GM21390 (cell line): ENCODE results near the gene TBCE.
"Not testable (repeated sequence)": the region's sequence is repeated elsewhere in the genome, so short reads cannot be mapped to it uniquely, and the experiment has no call there.

Experiments
- ATAC-seq: cut with Tn5 transposase; IDR thresholded peaks from one replicate; pipeline ENCODE4 v1.9.1; 2021; ENCODE audit not compliant: unreplicated experiment

TBCE gene

DNA sequence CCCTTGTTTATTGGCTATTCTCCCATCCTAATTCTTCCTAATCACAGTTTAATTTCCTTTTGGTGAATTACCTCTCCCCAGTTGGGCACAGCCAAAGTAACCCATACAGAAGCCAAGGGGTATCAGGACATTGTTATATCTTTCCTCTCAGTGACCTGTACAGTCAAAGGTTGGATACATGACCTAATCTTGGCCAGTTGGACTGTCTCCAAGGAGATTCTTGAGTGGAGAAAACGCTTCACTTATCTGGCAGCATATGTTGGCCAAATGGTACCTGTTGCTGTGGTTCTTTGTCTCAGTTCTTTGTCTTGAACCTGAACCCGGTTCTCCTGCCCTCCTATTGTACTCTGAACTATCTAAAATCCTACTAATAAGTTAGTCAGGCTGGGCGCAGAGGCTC is 15.3 kb upstream of the TBCE start:
- ATAC-seq = no peak

DNA sequence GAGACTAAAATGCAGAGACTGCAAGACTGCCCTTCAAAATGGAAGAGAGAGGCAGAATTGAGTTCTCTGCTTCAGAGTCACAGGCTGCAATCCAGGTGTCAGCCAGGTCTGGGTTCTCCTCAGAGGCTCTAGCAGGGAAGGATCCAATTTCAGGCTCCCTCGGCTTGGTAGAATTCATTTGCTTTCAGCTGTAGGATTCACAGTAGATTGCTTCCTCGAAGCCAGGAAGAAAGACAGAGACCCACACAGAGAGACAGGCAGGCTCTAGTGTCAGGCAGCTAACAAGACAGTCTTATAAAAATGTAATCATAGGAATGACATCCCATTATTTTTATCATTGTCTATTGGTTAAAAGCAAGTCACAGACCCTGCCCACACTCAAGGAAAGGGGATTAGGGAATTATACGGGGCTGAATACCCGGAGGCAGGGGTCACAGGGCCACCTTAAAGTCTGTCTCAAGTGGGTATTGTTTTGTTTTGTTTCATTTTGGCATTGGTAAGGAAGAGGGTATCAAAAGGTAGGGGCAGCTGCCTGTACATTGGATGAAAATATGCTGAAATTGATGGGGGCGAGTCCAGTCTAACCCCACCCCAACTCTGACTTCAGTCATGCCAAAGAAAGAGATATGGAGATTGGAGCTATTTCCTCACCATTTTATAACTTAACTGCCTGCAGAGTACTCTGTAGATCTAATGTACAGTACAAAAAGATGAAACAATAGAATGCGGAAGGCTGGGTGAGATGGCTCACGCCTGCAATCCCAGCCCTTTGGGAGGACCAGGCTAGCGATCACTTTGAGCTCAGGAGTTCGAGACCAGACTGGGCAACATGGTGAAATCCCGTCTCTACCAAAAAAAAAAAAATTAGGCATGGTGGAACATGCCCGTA is 9.5 kb upstream of the TBCE start:
- ATAC-seq = no peak

DNA sequence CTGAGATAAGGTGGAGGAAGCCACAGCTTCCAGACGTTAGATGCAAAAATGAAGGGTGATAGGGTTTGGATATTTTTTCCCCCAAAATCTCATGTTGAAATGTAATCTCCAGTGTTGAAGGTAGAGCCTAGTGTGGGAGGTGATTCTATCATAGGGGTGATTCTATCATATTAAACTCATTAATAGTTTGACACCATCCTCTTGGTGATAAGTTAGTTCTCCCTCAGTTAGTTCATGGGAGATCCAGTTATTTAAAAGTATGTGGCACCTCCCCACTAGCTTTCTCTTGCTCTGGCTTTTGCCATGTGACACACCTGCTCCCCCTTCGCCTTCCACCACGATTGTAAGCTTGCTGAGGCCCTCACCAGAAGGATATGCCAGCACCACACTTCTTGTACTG is 8.3 kb upstream of the TBCE start:
- ATAC-seq = no peak

DNA sequence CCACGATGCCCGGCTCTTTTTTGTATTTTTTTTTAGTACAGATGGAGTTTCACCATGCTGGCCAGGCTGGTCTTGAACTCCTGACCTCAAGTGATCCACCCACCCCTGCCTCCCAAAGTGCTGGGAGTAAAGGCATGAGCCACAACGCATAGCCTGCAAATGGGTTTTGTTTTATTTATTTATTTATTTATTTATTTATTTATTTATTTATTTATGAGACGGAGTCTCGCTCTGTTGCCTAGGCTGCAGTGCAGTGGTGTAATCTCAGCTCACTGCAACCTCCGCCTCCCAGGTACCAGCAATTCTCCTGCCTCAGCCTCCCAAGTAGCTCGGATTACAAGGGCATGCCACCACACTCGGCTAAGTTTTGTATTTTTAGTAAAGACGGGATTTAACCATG is 3.0 kb upstream of the TBCE start:
- not testable (repeated sequence) for ATAC-seq

DNA sequence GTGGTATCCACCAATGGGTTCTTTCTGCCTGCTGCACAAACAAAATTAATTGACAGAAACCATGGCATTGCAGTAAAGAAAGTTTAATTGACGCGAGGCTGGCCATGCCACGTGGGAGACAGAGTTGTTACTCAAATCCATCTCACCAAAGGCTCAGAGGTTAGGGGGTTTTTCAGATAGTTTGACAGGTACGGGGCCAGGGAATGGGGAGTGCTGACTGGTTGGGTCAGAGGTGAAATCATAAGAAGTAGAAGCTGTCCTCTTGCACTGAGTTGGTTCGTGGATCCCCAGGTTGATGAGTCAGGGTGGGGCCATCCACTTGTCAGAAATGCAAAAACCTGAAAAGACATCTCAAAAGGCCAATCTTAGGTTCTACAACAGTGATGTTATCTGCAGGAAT is 941 bp upstream of the TBCE start:
- ATAC-seq = no peak

DNA sequence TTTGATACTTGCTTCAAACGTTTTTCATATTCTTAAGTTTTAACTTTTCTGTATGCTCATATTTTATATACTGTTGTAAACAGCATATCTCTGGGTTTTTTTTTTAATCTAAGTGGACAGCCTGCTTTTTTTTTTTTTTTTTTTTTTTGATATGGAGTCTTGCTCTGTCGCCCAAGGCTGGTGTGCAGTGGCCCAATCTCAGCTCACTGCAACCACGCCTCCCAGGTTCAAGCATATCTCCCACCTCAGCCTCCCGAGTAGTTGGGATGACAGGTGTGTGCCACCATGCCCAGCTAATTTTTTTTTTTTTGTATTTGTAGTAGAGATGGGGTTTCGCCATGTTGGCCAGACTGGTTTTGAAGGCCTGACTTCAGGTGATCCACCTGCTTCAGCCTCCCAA is 1.2 kb downstream of the TBCE start:
- no peak for ATAC-seq

DNA sequence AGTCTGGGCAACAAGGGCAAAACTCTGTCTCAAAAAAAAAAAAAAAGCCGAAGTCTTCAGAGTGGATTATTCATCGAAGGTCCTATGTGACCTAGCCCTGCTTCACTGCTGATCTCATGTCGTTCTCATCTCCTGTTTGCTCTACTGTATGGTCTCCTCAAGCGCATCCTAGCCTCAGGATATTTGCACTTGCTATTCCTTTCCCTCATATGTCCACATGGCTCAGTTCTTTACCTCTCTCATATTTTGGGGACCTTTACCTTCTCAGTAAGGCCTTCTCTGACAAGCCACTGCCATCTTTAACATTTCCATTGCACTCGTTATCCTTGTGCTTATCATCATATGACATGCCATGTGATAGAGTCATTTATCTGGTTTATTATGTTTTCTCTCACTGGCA is 2.6 kb downstream of the TBCE start:
- no peak for ATAC-seq

DNA sequence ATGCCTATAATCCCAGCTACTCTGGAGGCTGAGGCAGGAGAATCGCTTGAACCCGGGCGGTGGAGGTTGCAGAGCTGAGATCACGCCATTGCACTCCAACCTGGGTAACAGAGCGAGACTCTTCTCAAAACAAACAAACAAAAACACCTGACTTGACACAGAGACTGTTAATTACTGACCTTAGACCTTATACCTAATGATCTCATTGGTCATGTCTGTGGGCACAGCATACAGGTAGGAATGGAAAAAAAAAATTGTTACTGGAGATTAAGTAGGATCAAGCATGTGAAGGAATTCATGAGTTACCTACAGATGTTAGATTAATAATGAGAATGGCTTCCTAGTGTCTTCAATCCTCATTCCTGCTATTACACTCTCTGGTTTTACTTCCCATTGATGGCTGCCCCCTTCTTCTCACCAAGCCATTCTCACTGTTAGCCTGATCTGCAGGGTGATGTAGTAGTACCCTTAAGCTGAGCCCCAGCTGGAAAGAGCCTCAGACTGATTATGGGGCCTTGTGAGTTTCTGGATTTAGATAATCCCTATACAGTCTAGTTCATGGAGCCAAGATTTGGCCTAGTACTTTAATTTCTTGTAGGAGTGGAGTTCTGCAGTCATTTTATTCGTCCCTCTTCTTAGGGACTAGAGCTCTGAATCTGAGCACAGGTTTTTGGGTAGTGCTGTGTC is 8.8 kb downstream of the TBCE start:
- ATAC-seq = no peak

DNA sequence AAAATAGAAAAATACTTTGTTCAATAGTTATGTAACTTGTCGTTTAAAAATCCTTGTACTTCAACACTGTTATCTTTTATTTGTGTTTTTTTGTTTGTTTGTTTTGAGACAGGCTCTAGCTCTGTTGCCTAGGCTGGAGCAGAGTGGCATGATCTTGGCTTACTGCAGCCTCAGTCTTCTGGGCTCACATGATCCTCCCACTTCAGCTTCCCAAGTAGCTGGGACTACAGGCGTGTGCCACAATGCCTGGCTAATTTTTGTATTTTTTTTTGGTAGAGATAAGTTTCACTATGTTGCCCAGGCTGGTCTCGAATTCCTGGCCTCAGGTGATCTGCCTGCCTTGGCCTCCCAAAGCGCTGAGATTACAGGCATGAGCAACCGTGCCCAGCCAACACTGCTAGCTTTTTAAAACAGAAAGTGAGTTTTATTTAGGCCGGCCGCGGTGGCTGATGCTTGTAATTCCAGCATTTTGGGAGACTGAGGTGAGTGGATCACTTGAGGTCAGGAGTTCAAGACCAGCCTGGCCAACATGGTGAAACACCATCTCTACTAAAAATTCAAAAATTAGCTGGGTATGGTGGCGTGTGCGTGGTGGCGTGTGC is 11.0 kb downstream of the TBCE start:
- not testable (repeated sequence) for ATAC-seq

DNA sequence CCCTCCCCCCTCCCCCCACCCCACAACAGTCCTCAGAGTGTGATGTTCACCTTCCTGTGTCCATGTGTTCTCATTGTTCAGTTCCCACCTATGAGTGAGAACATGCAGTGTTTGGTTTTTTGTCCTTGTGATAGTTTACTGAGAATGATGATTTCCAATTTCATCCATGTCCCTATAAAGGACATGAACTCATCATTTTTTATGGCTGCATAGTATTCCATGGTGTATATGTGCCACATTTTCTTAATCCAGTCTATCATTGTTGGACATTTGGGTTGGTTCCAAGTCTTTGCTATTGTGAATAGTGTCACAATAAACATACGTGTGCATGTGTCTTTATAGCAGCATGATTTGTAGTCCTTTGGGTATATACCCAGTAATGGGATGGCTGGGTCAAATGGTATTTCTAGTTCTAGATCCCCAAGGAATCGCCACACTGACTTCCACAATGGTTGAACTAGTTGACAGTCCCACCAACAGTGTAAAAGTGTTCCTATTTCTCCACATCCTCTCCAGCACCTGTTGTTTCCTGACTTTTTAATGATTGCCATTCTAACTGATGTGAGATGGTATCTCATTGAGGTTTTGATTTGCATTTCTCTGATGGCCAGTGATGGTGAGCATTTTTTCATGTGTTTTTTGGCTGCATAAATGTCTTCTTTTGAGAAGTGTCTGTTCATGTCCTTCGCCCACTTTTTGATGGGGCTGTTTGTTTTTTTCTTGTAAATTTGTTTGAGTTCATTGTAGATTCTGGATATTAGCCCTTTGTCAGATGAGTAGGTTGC is 14.9 kb downstream of the TBCE start:
- ATAC-seq = not testable (repeated sequence)

DNA sequence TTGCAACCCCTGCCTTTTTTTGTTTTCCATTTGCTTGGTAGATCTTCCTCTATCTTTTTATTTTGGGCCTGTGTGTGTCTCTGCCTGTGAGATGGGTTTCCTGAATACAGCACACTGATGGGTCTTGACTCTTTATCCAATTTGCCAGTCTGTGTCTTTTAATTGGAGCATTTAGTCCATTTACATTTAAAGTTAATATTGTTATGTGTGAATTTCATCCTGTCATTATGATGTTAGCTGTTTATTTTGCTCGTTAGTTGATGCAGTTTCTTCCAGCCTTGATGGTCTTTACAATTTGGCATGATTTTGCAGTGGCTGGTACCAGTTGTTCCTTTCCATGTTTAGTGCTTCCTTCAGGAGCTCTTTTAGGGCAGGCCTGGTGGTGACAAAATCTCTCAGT is 18.4 kb downstream of the TBCE start:
- ATAC-seq = not testable (repeated sequence)

DNA sequence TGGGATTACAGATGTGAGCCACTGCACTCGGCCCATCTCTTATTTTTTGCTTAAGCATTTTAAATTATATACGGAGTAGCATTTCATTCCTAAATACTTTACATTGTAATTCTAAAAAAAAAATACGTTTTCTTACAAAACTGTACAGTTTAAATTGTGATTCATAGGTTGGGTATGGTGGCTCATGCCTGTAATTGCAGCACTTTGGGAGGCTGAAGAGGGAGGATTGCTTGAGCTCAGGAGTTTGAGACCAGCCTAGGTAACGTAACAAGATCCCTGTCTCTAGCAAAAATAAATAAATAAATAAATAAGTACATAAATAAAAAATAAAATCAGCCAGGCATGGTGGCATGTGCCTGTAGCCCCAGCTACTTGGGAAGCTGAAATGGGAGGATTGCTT is 24.6 kb downstream of the TBCE start:
- no peak for ATAC-seq

DNA sequence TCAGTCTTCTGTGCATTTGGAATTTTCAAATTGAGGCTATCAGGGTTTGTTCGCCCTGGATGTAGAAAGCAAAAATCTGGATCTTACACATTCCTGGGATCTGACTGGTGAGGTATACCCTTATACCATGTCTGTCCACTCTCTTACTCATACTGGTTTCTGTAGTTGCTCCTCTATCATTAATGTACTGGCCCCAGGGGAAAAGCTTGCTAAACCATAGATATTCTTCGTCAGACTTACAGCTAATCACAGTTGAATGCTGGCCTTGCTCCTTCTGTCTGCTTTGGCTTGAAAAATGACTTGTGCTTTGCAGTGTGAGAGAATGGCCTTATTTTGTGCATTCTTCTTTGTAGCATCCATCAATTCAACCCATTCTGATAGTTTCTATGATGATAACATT is 30.5 kb downstream of the TBCE start:
- no peak for ATAC-seq

DNA sequence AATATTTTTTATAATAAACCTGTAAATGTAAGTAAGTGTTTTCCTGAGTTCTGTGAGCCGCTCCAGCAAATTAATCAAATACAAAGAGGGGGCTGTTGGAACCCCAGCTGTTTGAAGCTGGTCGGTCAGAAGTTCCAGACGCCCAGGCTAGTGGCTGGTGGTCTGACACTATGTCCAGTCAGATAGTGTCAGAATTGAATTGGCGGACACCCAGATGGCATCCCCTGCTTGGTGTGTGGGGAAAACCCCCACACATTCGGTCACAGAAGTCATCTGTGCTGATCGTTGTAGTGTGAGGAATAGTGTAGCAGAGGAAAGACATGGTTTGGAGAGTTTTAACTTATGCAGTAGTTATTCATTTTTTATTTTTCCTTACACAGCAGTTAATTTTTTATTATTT is 32.4 kb downstream of the TBCE start:
- ATAC-seq = no peak

DNA sequence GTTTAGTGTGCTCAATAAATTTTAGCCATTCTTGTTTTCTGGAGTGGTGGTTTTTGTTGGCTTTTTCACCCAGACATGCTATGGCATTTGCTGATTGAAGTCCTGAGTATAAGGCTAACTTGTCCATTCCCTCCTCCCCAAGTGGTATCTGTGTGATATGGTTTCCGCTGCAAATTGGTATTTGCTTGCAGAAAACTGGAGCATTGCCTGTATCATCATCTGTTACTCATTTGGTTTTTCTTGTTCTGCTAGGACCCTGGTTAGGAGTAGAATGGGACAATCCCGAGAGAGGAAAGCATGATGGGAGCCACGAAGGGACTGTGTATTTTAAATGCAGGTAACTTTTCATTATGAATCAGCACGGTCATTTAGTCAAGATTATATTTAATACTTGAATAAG is 34.0 kb downstream of the TBCE start:
- ATAC-seq = no peak

DNA sequence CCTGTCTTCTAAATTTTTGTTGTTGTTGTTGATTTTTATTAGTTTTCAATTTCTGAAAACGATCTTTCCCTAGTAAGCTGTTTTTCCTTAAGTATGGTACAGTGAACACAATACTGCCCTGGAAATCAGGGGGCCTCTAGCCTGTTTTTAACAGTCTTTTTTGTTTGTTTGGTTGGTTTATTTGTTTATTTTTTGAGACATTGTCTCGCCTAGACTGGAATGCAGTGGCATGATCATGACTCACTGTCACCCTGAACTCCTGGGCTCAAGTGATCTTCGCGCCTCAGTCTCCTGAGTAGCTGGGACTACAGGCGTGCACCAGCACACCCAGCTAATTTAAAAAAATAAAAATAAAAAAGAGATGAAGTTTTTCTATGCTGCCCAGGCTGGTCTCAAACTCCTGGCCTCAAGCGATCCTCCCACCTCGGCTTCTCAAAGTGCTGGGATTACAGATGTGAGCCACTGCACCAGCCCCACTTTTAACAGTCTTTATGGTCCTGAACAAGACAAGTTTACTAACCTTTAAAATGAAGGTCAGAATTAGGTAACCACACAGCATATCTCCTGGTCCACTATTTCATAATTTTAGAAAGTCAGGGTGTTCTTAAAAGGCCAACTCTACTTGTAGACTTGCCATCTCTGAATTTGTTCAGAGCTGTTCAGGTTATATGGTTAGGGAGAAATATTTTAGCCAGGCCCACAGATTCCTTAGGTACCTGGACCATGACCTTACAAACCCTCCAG is 35.4 kb downstream of the TBCE start:
- no peak for ATAC-seq

DNA sequence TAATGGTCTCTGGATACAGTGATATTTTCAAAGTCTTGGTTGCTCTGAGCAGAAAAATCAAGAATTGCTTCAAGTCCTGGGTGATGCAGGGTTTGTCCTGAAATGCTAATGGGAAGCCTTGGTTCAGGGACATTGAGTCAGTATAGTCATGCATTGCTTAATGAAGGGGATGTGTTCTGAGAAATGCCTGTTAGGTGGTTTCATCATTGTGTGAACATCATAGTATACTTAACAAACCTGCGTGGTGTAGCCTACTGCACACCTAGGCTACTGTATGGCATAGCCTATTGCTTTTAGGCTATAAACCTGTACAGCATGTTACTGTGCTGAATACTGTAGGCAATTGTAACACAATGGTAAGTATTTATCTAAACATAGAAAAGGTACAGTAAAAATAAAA is 36.4 kb downstream of the TBCE start:
- no peak for ATAC-seq

DNA sequence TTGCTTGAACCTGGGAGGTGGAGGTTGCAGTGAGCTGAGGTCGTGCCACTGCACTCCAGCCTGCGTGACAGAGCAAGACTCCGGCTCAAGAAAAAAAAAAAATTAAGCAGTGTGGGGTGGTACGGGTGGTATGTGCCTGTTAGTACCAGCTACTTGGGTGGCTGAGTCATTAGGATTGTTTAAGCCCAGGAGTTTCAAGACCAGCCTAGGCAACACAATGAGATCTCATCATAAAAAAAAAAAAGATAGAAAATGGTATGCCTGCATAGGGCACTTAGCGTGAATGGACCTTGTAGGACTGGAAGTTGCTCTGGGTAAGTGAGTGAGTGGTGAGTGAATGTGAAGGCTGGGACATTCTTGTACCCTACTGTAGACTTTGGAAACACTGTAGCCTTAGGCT is 37.0 kb downstream of the TBCE start:
- no peak for ATAC-seq

DNA sequence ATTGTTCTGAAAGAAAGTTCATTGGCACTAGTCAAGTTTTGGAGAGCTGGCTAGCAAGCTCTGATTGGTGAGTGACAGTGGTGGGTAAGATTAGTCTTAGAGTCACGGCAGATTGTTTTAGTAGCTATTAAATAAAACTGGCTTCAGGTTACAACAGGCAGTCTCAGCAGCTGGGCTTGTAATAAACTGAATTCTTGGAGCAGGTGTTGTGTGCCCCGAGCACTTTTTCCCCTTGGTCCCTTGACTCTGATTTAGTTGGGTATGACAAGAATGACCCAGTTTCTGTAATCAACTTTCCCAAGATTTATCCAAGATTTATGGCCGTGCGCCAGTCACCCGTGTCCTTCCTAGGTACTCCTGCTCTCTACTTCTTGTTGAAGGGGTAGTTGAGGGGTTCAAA is 40.2 kb downstream of the TBCE start:
- ATAC-seq = no peak

DNA sequence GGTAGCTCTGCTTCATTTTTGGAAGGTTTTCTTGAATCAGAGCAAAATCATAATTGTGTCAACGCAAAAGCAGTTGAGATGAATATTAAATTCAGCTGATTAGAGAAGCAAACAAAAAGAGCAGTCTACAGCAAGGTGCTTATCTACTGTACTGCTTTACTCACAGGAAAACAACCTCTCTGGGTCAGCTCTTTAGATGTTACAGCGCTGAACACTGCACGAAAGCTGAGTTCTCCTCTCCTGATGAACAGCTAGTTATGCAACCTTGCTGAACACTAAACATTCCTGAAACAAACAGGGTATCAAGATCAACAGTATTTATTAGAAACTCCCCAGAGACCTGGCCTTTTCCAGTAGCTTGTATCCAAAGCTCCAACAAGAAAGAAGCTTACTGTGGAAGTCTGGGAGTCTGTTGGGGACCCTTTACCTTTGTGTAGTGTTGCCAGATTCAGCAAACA is 41.3 kb downstream of the TBCE start:
- no peak for ATAC-seq
